Placental epithelial cell (primary cell): Measurements from ENCODE around the gene OR4A47. TPM values are rescaled to one million over a fixed set of nuclear protein-coding genes. Genes with fewer than 3 reads are reported as not detected.

Experiments used
- total RNA-seq: library from RNA; depleted of rRNA; stranded (reverse); fragments of >200 nt; gene quantifications from 2 replicates; pipeline ENCODE4 v1.2.3, GENCODE V29; 2012

Gene OR4A47
- not detected in 2 replicates for total RNA-seq

GRCh38 chr11:48488493-48488892 lies at the start of gene OR4A47:
Gene OR4A47, plus strand, starts transcription at chr11:48488793. Its CDS starts 0 bp downstream, at chr11:48488793.

Other genes starting within 250 kb of the OR4A47 start
- gene OR4X2, start 243.7 kb upstream of the OR4A47 start, total RNA-seq = not detected in 2 replicates
- not detected in 2 replicates for gene OR4X1, start 224.9 kb upstream of the OR4A47 start, total RNA-seq
- not detected in 2 replicates for gene OR4S1, start 182.6 kb upstream of the OR4A47 start, total RNA-seq
- not detected in 2 replicates for gene OR4C3, start 163.9 kb upstream of the OR4A47 start, total RNA-seq
- gene OR4C5, start 122.3 kb upstream of the OR4A47 start, total RNA-seq = not detected in 2 replicates